Body of pancreas (tissue), 4 donors: ENCODE results near the gene TTLL10.

Experiments used
- POLR2A ChIP-seq, 3 donors: fragments of 450-650 bp; IDR thresholded peaks; one replicate each; pipeline ENCODE4 v1.6.1; 2016; ENCODE audit warnings: antibody characterized with exemption in 3 of 3, mild to moderate bottlenecking in 2 of 3
- TF ChIP-seq, protein P1 (sequence below), 7 experiments: fragments of 450-650 bp in 4 of 7; fragments of 200-600 bp in 3 of 7; sonication (generic) in 3 of 7; IDR thresholded peaks; one replicate each; pipeline ENCODE4 v1.5.1; 2016 to 2019; ENCODE audit warnings: antibody characterized with exemption in 7 of 7

DNA sequence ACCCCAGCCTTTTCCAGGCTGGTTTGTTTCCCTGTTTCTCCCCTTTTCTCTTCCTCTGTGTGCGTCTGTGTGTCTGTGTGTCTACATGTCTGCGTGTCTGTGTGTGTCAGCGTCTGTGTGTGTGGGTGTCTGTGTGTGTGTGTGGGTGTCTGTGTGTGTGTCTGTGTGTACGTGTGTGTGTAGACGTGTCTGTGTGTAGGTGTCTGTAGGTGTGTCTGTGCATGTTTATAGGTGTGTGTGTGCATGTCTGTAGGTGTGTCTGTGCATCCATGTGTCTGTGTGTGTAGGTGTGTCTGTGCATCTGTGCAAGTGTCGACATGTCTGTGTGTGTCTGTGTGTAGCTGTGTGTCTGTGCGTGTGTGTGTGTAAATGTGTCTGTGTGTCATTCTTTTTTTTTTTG is 3.3 kb downstream of the TTLL10 start:
- TF ChIP-seq, protein P1, sequence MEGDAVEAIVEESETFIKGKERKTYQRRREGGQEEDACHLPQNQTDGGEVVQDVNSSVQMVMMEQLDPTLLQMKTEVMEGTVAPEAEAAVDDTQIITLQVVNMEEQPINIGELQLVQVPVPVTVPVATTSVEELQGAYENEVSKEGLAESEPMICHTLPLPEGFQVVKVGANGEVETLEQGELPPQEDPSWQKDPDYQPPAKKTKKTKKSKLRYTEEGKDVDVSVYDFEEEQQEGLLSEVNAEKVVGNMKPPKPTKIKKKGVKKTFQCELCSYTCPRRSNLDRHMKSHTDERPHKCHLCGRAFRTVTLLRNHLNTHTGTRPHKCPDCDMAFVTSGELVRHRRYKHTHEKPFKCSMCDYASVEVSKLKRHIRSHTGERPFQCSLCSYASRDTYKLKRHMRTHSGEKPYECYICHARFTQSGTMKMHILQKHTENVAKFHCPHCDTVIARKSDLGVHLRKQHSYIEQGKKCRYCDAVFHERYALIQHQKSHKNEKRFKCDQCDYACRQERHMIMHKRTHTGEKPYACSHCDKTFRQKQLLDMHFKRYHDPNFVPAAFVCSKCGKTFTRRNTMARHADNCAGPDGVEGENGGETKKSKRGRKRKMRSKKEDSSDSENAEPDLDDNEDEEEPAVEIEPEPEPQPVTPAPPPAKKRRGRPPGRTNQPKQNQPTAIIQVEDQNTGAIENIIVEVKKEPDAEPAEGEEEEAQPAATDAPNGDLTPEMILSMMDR (IDR thresholded peaks at IDR 0.05): no peak
- TF ChIP-seq POLR2A (IDR thresholded peaks at IDR 0.05): no peak
